Neural progenitor cell (in vitro differentiated cells): ENCODE measurements around the gene MARK4. TPM values are rescaled to one million over a fixed set of nuclear protein-coding genes. Genes with fewer than 3 reads are reported as not detected.

Experiments
- DNase-seq: peaks from one replicate; pipeline ENCODE4 v3.0.0-alpha.2; 2016; ENCODE audit warnings: low spot score
- H2AFZ ChIP-seq: fragments of 200-600 bp; sonication (generic); replicated peaks from 2 replicates; pipeline ENCODE4 v1.6.1; 2016; ENCODE audit warnings: antibody characterized with exemption
- H3F3A ChIP-seq: fragments of 200-600 bp; sonication (generic); 2 replicates; pipeline ENCODE4 v1.6.1; 2016; ENCODE audit warnings: antibody characterized with exemption, low read depth
- H3K27ac ChIP-seq: fragments of 200-600 bp; sonication (generic); 2 replicates; pipeline ENCODE4 v1.5.1; 2016; ENCODE audit warnings: mild to moderate bottlenecking
- H3K27me3 ChIP-seq: fragments of 200-600 bp; sonication (generic); 2 replicates; pipeline ENCODE4 v1.6.1; 2016; ENCODE audit warnings: mild to moderate bottlenecking, moderate library complexity
- H3K36me3 ChIP-seq: fragments of 200-600 bp; sonication (generic); 2 replicates; pipeline ENCODE4 v1.5.1; 2016
- H3K4me1 ChIP-seq: fragments of 200-600 bp; sonication (generic); 2 replicates; pipeline ENCODE4 v1.6.1; 2016; ENCODE audit warnings: mixed run types
- H3K4me2 ChIP-seq: fragments of 200-600 bp; sonication (generic); 2 replicates; pipeline ENCODE4 v1.6.1; 2016
- H3K4me3 ChIP-seq: fragments of 200-600 bp; sonication (generic); 2 replicates; pipeline ENCODE4 v1.5.1; 2016
- H3K79me2 ChIP-seq: fragments of 200-600 bp; sonication (generic); 2 replicates; pipeline ENCODE4 v1.6.1; 2016; ENCODE audit warnings: low read depth
- H3K9ac ChIP-seq: fragments of 200-600 bp; sonication (generic); 2 replicates; pipeline ENCODE4 v1.6.1; 2016
- H3K9me3 ChIP-seq: fragments of 200-600 bp; sonication (generic); 2 replicates; pipeline ENCODE4 v1.5.1; 2016; ENCODE audit warnings: low read depth
- H4K20me1 ChIP-seq: fragments of 200-600 bp; sonication (generic); 2 replicates; pipeline ENCODE4 v1.6.1; 2016; ENCODE audit warnings: low read depth
- H3K27ac Mint-ChIP-seq: 3 replicates; pipeline ENCODE4 v1.8.0; 2021; ENCODE audit warnings: mixed read lengths
- H3K27me3 Mint-ChIP-seq: 2 replicates; pipeline ENCODE4 v1.8.0; 2022; ENCODE audit warnings: low read depth, mild to moderate bottlenecking, inconsistent platforms, moderate library complexity, mixed read lengths; ENCODE audit not compliant: insufficient read depth
- H3K36me3 Mint-ChIP-seq: 3 replicates; pipeline ENCODE4 v1.8.0; 2021; ENCODE audit warnings: mixed read lengths
- H3K4me1 Mint-ChIP-seq: 3 replicates; pipeline ENCODE4 v1.8.0; 2021; ENCODE audit warnings: mixed read lengths
- H3K4me3 Mint-ChIP-seq: 3 replicates; pipeline ENCODE4 v1.8.0; 2021; ENCODE audit warnings: mild to moderate bottlenecking, moderate library complexity, mixed read lengths
- H3K9me3 Mint-ChIP-seq: 3 replicates; pipeline ENCODE4 v1.8.0; 2020; ENCODE audit warnings: mixed read lengths
- EZH2 ChIP-seq: fragments of 200-600 bp; sonication (generic); IDR thresholded peaks from 2 replicates; pipeline ENCODE4 v1.6.1; 2017; ENCODE audit warnings: antibody characterized with exemption, mild to moderate bottlenecking, moderate library complexity
- EZH2phosphoT487 ChIP-seq: fragments of 200-600 bp; sonication (generic); IDR thresholded peaks from 2 replicates; pipeline ENCODE4 v1.6.1; 2017; ENCODE audit warnings: antibody characterized with exemption
- total RNA-seq: library from RNA; depleted of rRNA; stranded (reverse); fragments of >200 nt; gene quantifications from 2 replicates; pipeline ENCODE4 v1.2.3, GENCODE V29; 2015; ENCODE audit warnings: low replicate concordance
- TF ChIP-seq, protein P1 (sequence below): fragments of 200-600 bp; sonication (generic); IDR thresholded peaks from 2 replicates; pipeline ENCODE4 v1.5.1; 2017; ENCODE audit warnings: antibody characterized with exemption, mild to moderate bottlenecking

Gene MARK4
- total RNA-seq, 1 donor from 2014 or later = 22.8 TPM

DNA sequence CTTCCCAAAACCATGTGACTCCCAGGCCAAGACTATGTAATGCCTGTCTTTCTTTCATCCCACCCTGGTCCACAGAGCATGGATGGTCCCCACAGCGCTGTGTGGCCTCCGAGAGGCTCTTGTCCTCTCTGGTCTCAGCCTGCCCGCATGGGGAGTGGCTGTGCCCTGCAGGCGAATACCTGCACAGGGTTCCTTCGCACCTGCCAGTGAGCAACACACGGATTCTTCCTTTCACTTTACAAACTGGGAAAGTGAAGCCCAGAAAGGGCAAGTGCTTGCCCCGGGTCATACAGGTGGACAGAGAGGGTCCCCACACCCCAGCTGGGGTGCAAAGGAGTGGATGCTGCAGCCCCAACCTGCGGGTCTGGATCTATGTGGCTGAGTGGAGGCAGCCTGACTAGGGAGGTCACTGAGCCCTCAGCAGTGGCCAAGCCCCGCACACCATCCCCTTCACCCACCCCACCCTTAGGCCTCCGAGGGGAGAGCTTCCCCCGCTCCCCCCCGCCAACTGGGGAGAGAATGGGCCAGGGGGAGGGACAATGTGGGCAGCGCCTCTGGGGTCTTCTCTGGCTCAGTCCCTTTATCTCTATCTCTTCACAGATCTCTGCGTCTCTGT, 747 bp upstream of the MARK4 start:
- Histone ChIP-seq H4K20me1 (peaks cover 36% of the 10 kb centered on the region), H3K9ac (no peak overlapping the region), H3K4me1 (peaks cover 12% of the 10 kb centered on the region), H3F3A (peaks cover 20% of the 10 kb centered on the region), H3K4me2 (peak overlapping the region; percentile 84), H3K27me3 (peaks cover 25% of the 10 kb centered on the region), H3K79me2 (peaks cover 45% of the 10 kb centered on the region), H3K36me3 (no peaks in the 10 kb centered on the region), H2AFZ (peak overlapping the region; percentile 100), H3K9me3 (no peaks in the 10 kb centered on the region), H3K4me3 (peak overlapping the region; percentile 71), H3K27ac (no peak overlapping the region)
- Mint-ChIP-seq H3K4me1 (peaks cover 18% of the 10 kb centered on the region), H3K27ac (peak overlapping the region; percentile 24), H3K27me3 (peaks cover 4% of the 10 kb centered on the region), H3K4me3 (peak overlapping the region; percentile 91), H3K9me3 (no peaks in the 10 kb centered on the region), H3K36me3 (no peaks in the 10 kb centered on the region)
- TF ChIP-seq, protein P1, sequence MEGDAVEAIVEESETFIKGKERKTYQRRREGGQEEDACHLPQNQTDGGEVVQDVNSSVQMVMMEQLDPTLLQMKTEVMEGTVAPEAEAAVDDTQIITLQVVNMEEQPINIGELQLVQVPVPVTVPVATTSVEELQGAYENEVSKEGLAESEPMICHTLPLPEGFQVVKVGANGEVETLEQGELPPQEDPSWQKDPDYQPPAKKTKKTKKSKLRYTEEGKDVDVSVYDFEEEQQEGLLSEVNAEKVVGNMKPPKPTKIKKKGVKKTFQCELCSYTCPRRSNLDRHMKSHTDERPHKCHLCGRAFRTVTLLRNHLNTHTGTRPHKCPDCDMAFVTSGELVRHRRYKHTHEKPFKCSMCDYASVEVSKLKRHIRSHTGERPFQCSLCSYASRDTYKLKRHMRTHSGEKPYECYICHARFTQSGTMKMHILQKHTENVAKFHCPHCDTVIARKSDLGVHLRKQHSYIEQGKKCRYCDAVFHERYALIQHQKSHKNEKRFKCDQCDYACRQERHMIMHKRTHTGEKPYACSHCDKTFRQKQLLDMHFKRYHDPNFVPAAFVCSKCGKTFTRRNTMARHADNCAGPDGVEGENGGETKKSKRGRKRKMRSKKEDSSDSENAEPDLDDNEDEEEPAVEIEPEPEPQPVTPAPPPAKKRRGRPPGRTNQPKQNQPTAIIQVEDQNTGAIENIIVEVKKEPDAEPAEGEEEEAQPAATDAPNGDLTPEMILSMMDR = no peak
- TF ChIP-seq EZH2 (no peak), EZH2phosphoT487 (no peak)
- DNase-seq = peak; percentile 20

DNA sequence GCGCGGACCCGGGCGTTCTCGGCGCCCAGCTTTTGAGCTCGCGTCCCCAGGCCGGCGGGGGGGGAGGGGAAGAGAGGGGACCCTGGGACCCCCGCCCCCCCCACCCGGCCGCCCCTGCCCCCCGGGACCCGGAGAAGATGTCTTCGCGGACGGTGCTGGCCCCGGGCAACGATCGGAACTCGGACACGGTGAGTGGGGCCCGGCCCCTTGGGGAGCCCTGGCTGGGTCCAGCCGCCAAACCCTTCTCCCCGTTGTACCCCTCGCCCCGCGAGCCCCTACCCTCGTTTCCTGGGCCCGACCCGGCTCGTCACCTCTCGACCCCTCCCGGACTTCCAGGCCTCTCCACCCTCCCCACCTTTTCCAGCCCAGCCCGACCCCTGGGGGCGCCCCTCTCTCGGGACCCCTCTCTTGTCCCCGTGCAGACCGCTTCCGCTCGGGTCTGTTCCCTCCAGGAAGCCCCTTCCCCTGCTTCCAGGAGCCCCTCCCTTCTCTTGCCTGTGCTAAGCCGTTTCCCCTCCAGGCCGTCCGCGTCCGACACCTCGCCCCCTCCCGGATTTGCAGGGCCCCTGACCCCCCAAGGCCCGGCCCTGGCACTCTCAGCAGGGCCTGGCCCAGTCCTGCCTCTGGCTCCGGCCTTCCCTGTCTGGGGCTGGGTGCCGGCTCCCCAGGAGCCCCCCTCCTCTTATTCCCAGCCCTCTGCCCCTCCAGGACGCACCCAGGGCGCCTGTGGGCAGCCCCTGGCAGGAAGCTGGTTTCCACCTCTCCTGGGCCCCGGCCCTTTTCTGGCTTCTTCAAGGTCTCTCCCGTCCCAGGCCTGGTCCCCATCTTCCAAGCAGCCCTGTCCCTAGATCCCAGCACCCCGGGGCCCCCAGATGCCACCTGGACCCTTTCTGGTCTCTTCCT, 632 bp downstream of the MARK4 start:
- peaks cover 49% of the 10 kb centered on the region for H4K20me1 ChIP-seq
- H3F3A ChIP-seq = peaks cover 20% of the 10 kb centered on the region
- peak overlapping the region; percentile 47 for H3K27ac Mint-ChIP-seq
- peaks cover 18% of the 10 kb centered on the region for H3K4me1 Mint-ChIP-seq
- H3K4me3 ChIP-seq = peak overlapping the region; percentile 71
- peak; percentile 74 for DNase-seq
- TF ChIP-seq EZH2phosphoT487 (no peak), EZH2 (no peak)
- TF ChIP-seq, protein P1 = no peak
- H3K9me3 ChIP-seq = no peaks in the 10 kb centered on the region
- no peaks in the 10 kb centered on the region for H3K36me3 ChIP-seq
- no peaks in the 10 kb centered on the region for H3K27me3 Mint-ChIP-seq
- H2AFZ ChIP-seq = no peak overlapping the region
- peak overlapping the region; percentile 94 for H3K4me2 ChIP-seq
- H3K79me2 ChIP-seq = peaks cover 59% of the 10 kb centered on the region
- H3K9me3 Mint-ChIP-seq = no peaks in the 10 kb centered on the region
- no peaks in the 10 kb centered on the region for H3K36me3 Mint-ChIP-seq
- H3K27me3 ChIP-seq = peaks cover 25% of the 10 kb centered on the region
- peak overlapping the region; percentile 88 for H3K4me3 Mint-ChIP-seq
- H3K9ac ChIP-seq = peak overlapping the region; percentile 66
- H3K27ac ChIP-seq = no peak overlapping the region
- H3K4me1 ChIP-seq = peaks cover 12% of the 10 kb centered on the region

DNA sequence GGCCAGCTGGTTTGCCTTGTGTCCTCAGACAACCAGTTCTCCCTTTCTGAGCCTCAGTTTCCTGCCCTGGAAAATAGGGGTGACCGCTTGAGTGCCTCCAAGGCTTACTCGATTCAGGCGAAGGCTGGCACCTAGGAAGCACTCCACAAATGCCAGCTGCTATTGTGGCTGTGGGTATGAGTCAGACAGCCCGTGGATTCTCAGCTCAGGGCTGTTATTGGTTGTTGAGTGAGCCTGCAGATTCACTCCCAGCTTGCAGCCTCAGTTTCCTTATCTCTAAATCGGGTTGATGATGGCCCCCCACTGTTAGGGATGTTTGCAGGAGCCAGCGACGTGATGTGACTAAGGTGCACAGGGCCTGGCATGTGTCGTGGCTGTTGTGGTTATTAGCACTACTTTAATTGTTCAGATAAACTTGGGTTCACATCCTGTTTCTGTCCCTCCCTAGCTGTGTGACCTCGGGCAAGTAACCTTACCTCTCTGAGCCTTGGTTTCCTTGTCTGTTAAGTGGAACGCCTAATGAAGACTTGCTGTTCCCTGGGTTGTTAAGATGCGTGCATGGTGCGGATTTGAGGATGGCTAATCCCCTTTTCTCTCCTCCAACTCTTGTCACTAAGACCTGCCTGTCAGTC, 2.4 kb downstream of the MARK4 start:
- peaks cover 64% of the 10 kb centered on the region for H4K20me1 ChIP-seq
- H3K4me1 ChIP-seq = peaks cover 12% of the 10 kb centered on the region
- H3K9ac ChIP-seq = no peak overlapping the region
- H3K4me3 ChIP-seq = no peak overlapping the region
- peak overlapping the region; percentile 88 for H3K4me3 Mint-ChIP-seq
- H3K27me3 ChIP-seq = peaks cover 18% of the 10 kb centered on the region
- no peak overlapping the region for H3K27ac ChIP-seq
- H3K27ac Mint-ChIP-seq = no peak overlapping the region
- H3K36me3 Mint-ChIP-seq = no peaks in the 10 kb centered on the region
- H3K36me3 ChIP-seq = no peaks in the 10 kb centered on the region
- H3K9me3 ChIP-seq = no peaks in the 10 kb centered on the region
- no peak for DNase-seq
- no peak overlapping the region for H2AFZ ChIP-seq
- TF ChIP-seq EZH2phosphoT487 (no peak), EZH2 (no peak)
- TF ChIP-seq, protein P1 = no peak
- no peak overlapping the region for H3K4me2 ChIP-seq
- H3F3A ChIP-seq = peaks cover 20% of the 10 kb centered on the region
- H3K27me3 Mint-ChIP-seq = no peaks in the 10 kb centered on the region
- H3K79me2 ChIP-seq = peaks cover 67% of the 10 kb centered on the region
- H3K4me1 Mint-ChIP-seq = peaks cover 18% of the 10 kb centered on the region
- no peaks in the 10 kb centered on the region for H3K9me3 Mint-ChIP-seq
